Measurements from ENCODE around the gene MOCOS. TPM values are rescaled to one million over a fixed set of nuclear protein-coding genes. Genes with fewer than 3 reads are reported as not detected.
"Not testable (repeated sequence)": the region's sequence is repeated elsewhere in the genome, so short reads cannot be mapped to it uniquely, and the experiment has no call there.

The MOCOS gene
- total RNA-seq, 2 experiments from 2014 or later = 0.40 to 0.64 TPM

GRCh38 chr18:36158266-36158867, 28.9 kb upstream of the MOCOS start:
- DNase-seq (no peak), ATAC-seq (no peak)
- no peak overlapping the region for H3K27ac Mint-ChIP-seq
- peaks cover 9% of the 10 kb centered on the region for H3K4me1 Mint-ChIP-seq
- CTCF ChIA-PET = interaction anchor here (0.9 kb wide), 1 partner anchor 9 kb away, joined by 3 read pairs; no protein-coding TSS in a partner anchor
- no peaks in the 10 kb centered on the region for H3K27me3 Mint-ChIP-seq
- no peak overlapping the region for H3K4me3 Mint-ChIP-seq
- peaks cover 61% of the 10 kb centered on the region for H3K36me3 Mint-ChIP-seq
- no peaks in the 10 kb centered on the region for H3K9me3 Mint-ChIP-seq (ENCODE audit: low read depth)

DNA sequence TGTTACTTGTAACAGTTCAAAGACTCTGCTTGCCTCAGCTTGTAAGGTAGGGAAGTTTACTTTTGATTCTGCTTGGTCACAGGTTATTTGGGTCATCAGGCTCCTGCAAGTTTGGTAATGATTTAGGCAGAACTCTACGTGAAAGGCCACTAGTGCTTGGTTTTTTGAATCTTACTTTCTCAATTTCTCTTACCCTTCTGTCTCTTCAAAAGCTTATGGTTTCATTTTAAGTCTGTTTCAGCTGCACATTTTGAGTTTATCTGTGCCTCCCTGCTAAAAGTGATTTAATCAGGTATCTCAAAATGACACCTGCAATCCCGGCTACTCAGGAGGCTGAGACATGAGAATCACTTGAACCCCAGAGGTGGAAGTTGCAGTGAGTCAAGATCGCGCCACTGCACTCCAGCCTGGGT, 26.3 kb upstream of the MOCOS start:
- Mint-ChIP-seq H3K36me3 (peaks cover 67% of the 10 kb centered on the region), H3K27ac (peak overlapping the region; percentile 42), H3K9me3 (ENCODE audit: low read depth) (no peaks in the 10 kb centered on the region), H3K4me3 (no peak overlapping the region), H3K4me1 (peaks cover 9% of the 10 kb centered on the region), H3K27me3 (no peaks in the 10 kb centered on the region)
- ATAC-seq = no peak
- CTCF ChIA-PET = no interaction called here
- DNase-seq = no peak

DNA sequence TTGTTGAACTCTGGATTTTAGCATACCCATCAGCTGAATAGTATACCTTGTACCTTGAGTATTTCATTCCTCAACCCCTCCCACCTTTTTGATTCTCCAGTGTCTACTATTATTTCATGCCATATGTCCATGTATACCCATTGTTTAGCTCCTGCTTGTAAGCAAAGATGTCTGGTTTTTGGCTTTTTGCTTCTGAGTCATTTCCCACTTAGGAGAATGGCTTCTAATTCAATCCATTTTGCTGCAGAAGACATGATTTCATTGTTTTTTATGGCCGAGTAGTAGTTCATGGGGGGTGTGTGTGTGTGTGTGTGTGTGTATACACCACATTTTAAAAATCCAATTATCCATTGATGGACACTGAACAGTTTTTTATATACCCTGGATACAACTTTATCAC, 24.3 kb upstream of the MOCOS start:
- DNase-seq (no peak), ATAC-seq (no peak)
- Mint-ChIP-seq H3K36me3 (peaks cover 65% of the 10 kb centered on the region), H3K9me3 (ENCODE audit: low read depth) (no peaks in the 10 kb centered on the region), H3K27ac (no peak overlapping the region), H3K27me3 (no peaks in the 10 kb centered on the region), H3K4me1 (peaks cover 9% of the 10 kb centered on the region), H3K4me3 (no peak overlapping the region)
- CTCF ChIA-PET = no interaction called here

DNA sequence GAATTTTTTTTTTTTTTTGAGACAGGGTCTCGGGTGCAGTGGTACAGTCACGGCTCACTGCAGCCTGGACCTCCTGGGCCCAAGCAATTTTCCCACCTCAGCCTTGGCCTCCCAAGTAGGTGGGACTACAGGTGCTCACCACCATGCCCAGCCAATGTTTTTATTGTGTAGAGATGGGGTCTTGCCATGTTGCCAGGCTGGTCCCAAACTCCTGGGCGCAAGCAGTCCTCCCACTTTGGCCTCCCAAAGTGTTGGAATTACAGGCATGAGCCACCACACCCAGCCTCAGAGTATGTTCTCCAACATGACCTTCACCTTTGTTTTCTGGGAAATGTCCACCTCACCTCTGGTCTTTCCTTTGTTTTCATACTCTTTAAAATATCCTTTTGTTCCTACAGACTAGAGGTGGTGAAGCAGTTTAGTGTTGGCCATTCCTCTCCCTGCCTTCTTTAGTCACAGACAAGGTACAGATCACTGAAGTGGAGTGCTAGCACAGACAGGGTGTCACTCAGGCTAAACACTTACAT, 19.5 kb upstream of the MOCOS start:
- Mint-ChIP-seq H3K4me3 (no peak overlapping the region), H3K4me1 (no peaks in the 10 kb centered on the region), H3K27me3 (no peaks in the 10 kb centered on the region), H3K9me3 (ENCODE audit: low read depth) (no peaks in the 10 kb centered on the region), H3K27ac (no peak overlapping the region), H3K36me3 (peaks cover 53% of the 10 kb centered on the region)
- ATAC-seq (no peak), DNase-seq (no peak)
- CTCF ChIA-PET = no interaction called here

DNA sequence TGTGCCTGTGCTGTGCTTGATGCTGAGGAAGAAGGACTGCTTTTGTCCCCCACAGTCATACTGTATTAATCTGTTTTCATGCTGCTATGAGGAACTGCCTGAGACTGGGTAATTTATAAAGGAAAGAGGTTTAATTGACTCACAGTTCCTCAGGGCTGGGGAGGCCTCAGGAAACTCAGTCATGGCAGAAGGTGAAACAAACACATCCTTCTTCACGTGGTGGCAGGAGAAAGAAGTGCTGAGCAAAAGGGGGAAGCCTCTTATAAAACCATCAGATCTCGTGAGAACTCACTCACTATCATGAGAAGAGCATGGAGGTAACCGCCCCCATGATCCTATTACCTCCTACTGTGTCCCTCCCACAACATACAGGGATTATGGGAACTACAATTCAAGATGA, 19.0 kb upstream of the MOCOS start:
- H3K27me3 Mint-ChIP-seq; H3K27ac Mint-ChIP-seq; H3K9me3 Mint-ChIP-seq (ENCODE audit: low read depth); ATAC-seq; CTCF ChIA-PET; H3K4me3 Mint-ChIP-seq; H3K4me1 Mint-ChIP-seq; DNase-seq: not testable (repeated sequence)
- peaks cover 48% of the 10 kb centered on the region for H3K36me3 Mint-ChIP-seq

GRCh38 chr18:36169938-36170337, 17.4 kb upstream of the MOCOS start:
- ATAC-seq (no peak), DNase-seq (no peak)
- Mint-ChIP-seq H3K4me1 (no peaks in the 10 kb centered on the region), H3K4me3 (no peak overlapping the region), H3K36me3 (peaks cover 41% of the 10 kb centered on the region), H3K27ac (no peak overlapping the region), H3K9me3 (ENCODE audit: low read depth) (no peaks in the 10 kb centered on the region), H3K27me3 (no peaks in the 10 kb centered on the region)
- CTCF ChIA-PET = no interaction called here

DNA sequence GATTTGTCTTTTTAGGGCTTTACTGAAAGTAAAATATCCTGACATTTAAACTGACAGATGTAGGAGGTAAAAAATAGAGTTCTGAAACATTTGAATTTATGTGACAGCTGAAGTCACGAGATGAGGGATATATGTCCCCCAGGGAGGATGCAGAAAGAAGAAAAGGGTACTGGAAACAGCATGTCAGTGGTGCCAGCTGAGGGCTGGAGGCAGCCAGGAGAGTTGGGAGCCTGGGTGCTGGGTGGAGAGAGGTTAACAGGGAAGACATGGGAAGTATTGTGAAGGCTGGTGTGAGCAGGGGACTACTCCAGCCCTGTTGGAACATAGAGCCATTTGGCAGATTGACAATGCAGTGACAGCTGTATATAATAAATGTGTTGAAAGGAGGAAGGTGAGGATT, 11.8 kb upstream of the MOCOS start:
- ATAC-seq (no peak), DNase-seq (no peak)
- Mint-ChIP-seq H3K9me3 (ENCODE audit: low read depth) (no peaks in the 10 kb centered on the region), H3K27me3 (no peaks in the 10 kb centered on the region), H3K4me1 (peaks cover 14% of the 10 kb centered on the region), H3K27ac (peak overlapping the region; percentile 6), H3K36me3 (peaks cover 25% of the 10 kb centered on the region), H3K4me3 (no peak overlapping the region)
- CTCF ChIA-PET = no interaction called here

GRCh38 chr18:36176177-36176584, 11.1 kb upstream of the MOCOS start:
- H3K4me1 Mint-ChIP-seq = peaks cover 14% of the 10 kb centered on the region
- H3K9me3 Mint-ChIP-seq (ENCODE audit: low read depth) = no peaks in the 10 kb centered on the region
- no peak for ATAC-seq
- DNase-seq = no peak
- H3K27ac Mint-ChIP-seq = no peak overlapping the region
- no peaks in the 10 kb centered on the region for H3K27me3 Mint-ChIP-seq
- H3K4me3 Mint-ChIP-seq = no peak overlapping the region
- CTCF ChIA-PET = no interaction called here
- H3K36me3 Mint-ChIP-seq = peaks cover 22% of the 10 kb centered on the region

DNA sequence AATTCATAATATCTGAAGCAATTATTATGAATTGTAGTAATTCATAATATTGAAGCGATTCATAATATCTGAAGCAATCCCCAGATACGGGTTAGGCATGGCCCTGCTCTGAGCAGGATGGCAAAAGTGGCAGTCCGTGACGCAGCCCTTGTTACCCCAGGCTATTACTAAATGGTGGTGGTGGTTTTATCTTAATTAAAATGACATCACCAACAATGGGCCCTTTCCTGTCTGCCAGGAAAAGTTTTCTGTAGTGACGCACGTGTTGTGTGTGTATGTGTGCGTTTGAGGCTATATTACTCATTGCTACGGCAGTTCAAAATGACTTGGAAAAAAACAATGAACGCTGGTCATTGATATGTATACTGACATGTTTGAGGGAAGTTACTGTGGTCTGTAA, 10.6 kb upstream of the MOCOS start:
- DNase-seq = no peak
- CTCF ChIA-PET = no interaction called here
- peaks cover 14% of the 10 kb centered on the region for H3K4me1 Mint-ChIP-seq
- H3K27ac Mint-ChIP-seq = no peak overlapping the region
- no peaks in the 10 kb centered on the region for H3K9me3 Mint-ChIP-seq (ENCODE audit: low read depth)
- peaks cover 20% of the 10 kb centered on the region for H3K36me3 Mint-ChIP-seq
- no peak for ATAC-seq
- no peaks in the 10 kb centered on the region for H3K27me3 Mint-ChIP-seq
- no peak overlapping the region for H3K4me3 Mint-ChIP-seq

DNA sequence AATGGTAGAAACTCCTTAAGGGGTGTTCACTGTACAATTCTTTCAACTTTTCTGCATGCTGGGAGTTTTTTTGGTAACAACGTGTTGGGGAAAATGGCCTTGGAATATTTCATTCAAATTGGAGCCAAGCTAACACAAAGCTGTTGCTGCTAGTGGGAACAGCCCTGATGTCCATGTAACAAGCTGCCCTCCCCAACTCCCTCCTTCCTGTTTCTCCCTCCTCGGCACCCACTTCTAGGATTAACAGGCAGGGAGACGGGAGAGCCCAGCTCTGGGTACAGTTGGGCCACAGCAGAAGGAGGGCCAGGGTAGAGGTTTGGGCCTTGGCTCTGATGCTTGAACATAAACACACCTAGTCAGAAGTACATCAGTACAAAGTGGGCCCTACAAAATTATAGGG, 9.4 kb upstream of the MOCOS start:
- CTCF ChIA-PET = no interaction called here
- no peak overlapping the region for H3K27ac Mint-ChIP-seq

GRCh38 chr18:36179562-36180355, 7.5 kb upstream of the MOCOS start:
- peaks cover 14% of the 10 kb centered on the region for H3K4me1 Mint-ChIP-seq
- no peak overlapping the region for H3K27ac Mint-ChIP-seq
- no peak overlapping the region for H3K4me3 Mint-ChIP-seq
- CTCF ChIA-PET = no interaction called here
- DNase-seq = no peak
- H3K27me3 Mint-ChIP-seq = no peaks in the 10 kb centered on the region
- ATAC-seq = no peak
- H3K9me3 Mint-ChIP-seq (ENCODE audit: low read depth) = no peaks in the 10 kb centered on the region
- H3K36me3 Mint-ChIP-seq = peaks cover 14% of the 10 kb centered on the region

More for the DNA sequence above, 9.4 kb upstream of the MOCOS start:
- ATAC-seq (no peak), DNase-seq (no peak)
- no peaks in the 10 kb centered on the region for H3K9me3 Mint-ChIP-seq (ENCODE audit: low read depth)
- no peaks in the 10 kb centered on the region for H3K27me3 Mint-ChIP-seq
- no peak overlapping the region for H3K4me3 Mint-ChIP-seq
- H3K36me3 Mint-ChIP-seq = peaks cover 16% of the 10 kb centered on the region
- peaks cover 14% of the 10 kb centered on the region for H3K4me1 Mint-ChIP-seq

- CTCF ChIA-PET = interaction anchor here (0.5 to 1.0 kb wide), 2 partner anchors 9 to 48 kb away, joined by 3 read pairs; no protein-coding TSS in a partner anchor
- H3K9me3 Mint-ChIP-seq (ENCODE audit: low read depth) = no peaks in the 10 kb centered on the region
- H3K27me3 Mint-ChIP-seq = no peaks in the 10 kb centered on the region
- no peak overlapping the region for H3K27ac Mint-ChIP-seq
- peaks cover 6% of the 10 kb centered on the region for H3K36me3 Mint-ChIP-seq
- DNase-seq (no peak), ATAC-seq (no peak)
- no peak overlapping the region for H3K4me3 Mint-ChIP-seq
- peaks cover 7% of the 10 kb centered on the region for H3K4me1 Mint-ChIP-seq
Measured at GRCh38 chr18:36181441-36181840, 5.9 kb upstream of the MOCOS start.

- no peaks in the 10 kb centered on the region for H3K27me3 Mint-ChIP-seq
- no peak for DNase-seq
- H3K4me3 Mint-ChIP-seq = no peak overlapping the region
- H3K4me1 Mint-ChIP-seq = peaks cover 9% of the 10 kb centered on the region
- no peak overlapping the region for H3K27ac Mint-ChIP-seq
- CTCF ChIA-PET = interaction anchor here (0.5 to 1.0 kb wide), 2 partner anchors 9 to 49 kb away, joined by 3 read pairs; no protein-coding TSS in a partner anchor
- peaks cover 4% of the 10 kb centered on the region for H3K36me3 Mint-ChIP-seq
- ATAC-seq = no peak
- H3K9me3 Mint-ChIP-seq (ENCODE audit: low read depth) = no peaks in the 10 kb centered on the region
Measured at GRCh38 chr18:36181898-36182506, 5.3 kb upstream of the MOCOS start.

GRCh38 chr18:36183033-36183432, 4.3 kb upstream of the MOCOS start:
- Mint-ChIP-seq H3K36me3 (peaks cover 3% of the 10 kb centered on the region), H3K27me3 (peaks cover 3% of the 10 kb centered on the region), H3K4me3 (no peak overlapping the region), H3K9me3 (ENCODE audit: low read depth) (no peaks in the 10 kb centered on the region), H3K27ac (no peak overlapping the region), H3K4me1 (peaks cover 10% of the 10 kb centered on the region)
- ATAC-seq (no peak), DNase-seq (no peak)
- CTCF ChIA-PET = no interaction called here
